Central memory CD4-positive, alpha-beta T cell (primary cell): ENCODE results near the gene UBE2V1.

Experiments
- DNase-seq: peaks from one replicate; pipeline ENCODE4 v3.0.0; 2022

UBE2V1 gene

DNA sequence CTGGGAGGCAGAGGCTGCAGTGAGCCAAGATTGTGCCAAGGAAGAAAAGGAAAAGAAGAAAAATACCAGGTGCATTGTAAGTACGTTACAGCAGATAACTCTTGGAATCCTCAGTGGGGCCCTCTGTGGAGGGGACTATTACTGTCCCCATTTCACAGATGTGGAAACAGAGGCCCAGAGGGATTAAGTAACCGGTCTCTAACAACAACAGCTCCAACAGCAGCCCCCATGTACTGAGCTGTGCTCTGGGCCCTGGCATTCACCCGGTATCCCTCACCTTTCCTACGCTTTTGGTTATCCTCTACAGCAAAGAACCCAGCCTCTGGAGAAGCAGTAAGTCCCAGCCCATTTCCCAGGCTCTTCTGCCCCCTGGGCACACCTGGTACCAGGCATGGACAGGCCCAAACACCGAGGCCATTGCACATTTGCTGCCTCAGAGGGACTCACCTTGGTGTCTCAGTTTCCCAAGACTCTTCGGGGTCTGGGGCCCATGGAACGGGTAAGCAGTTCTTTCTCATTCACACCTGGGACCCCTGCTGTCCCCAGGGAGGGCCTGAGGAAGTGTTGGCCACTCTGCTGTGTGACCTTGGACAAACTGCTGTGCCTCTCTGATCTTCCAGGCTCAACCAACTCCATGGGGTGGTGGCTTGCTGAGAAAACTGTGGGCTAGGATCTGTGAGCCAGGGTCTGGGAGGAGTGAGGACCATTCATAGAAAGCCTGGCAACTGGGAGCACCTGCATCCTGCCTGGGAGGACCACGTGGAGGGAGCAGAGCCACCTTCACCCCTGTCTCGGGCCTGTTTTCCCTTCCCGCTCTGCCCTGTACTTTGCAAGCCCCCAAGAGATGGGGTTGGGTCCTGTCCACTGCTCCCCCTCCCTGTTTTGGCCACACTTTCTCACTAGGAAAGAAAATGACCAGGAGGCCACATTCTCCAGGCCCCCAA, 70.3 kb downstream of the UBE2V1 start:
- DNase-seq, result no peak

- no peak for DNase-seq
These were observed 71.6 kb downstream of the UBE2V1 start for GRCh38 chr20:50041246-50041873.

GRCh38 chr20:50040432-50041245, 72.3 kb downstream of the UBE2V1 start:
- no peak for DNase-seq

DNA sequence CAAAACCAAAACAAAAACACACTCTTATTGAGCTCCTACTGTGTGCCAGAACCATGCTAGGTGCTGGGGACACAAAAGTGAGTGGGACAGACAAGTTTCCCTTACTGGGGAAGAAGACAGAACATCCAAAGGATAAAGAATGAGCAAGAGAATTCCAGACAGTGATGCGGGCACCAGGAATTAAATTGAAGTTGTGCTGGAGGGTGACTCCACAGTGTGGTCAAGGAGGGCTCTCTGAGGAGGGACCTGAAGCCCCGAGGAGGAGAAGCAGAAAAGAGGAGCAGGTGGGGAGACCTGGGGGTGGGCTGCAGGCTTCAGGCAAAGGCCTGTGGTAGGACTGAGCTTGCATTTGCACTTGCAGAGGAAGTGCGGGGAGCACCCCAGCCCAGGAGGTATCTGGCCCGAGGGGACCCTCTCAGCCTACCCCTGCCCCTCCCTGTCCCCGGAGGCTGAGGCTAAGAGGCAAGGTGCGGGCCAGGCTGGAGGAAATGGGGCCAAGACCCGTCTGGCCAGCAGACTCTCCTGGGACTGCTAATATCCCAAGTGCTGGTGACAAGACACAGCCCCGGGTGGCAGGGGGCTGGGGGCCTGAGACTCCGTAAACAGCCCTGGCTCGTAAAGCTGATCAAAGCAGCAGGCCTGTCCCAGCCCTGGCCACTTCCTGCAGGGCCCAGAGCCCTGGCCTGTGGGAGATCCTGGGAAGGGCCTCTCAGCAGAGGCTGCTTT, 73.1 kb downstream of the UBE2V1 start:
- no peak for DNase-seq

- DNase-seq, result no peak
These were observed 74.4 kb downstream of the UBE2V1 start for GRCh38 chr20:50038574-50038991.

GRCh38 chr20:50038169-50038568, 74.8 kb downstream of the UBE2V1 start:
- no peak for DNase-seq

DNA sequence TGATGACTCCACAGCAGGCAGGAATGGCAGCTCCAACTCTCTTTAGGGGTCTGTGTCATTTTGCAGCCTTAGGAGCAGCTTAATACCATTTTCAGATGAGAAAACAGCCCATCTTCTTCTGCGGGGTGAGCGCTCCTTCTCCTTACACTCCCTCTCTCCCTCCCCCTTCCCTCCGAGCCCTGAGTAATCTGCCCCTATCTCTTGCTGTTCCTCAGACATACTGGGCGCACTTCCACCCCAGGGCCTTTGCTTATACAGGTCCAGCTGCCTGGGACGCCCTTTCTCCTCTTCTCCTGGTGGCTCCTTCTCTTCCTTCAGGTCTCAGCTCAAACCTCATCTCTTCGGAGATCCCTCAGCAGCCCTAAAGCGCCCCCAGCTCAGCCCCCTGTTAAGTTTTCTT, 75.4 kb downstream of the UBE2V1 start:
- no peak for DNase-seq

DNA sequence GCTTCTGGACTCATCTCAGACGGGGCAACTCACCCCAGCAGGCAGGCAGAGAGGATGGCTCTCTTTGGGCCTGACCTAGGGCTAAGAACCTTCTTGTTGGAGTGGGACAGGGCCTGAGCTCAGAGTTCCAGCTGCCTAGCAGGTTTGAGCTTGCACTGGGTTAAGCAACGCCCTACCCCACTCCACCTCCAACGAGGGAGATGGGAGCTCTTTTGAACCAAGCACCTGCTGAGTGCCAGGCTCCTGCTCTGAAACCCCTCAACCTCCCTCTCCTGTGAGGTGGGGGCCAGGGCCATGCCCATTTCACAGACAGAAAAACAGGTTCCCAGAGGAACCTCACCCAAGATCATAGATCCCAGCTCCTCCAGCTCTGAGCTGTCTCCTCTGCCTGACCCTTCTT, 75.8 kb downstream of the UBE2V1 start:
- no peak for DNase-seq

- DNase-seq, result no peak
These were observed 76.2 kb downstream of the UBE2V1 start for GRCh38 chr20:50036703-50037102.

GRCh38 chr20:50034567-50035180, 78.3 kb downstream of the UBE2V1 start:
- no peak for DNase-seq

GRCh38 chr20:50032955-50033666, 79.8 kb downstream of the UBE2V1 start:
- DNase-seq, result no peak
